ENCODE data around the gene ADRA2C.

- no peak for TF ChIP-seq CTCF (IDR thresholded peaks at IDR 0.05; ENCODE audit: borderline replicate concordance, extremely low read depth, low read length, poor library complexity, severe bottlenecking)
- no peak for TF ChIP-seq EZH2 (IDR thresholded peaks at IDR 0.05; ENCODE audit: borderline replicate concordance, low read depth, low read length, severe bottlenecking)
These were observed 33.8 kb upstream of the ADRA2C start for GRCh38 chr4:3732076-3733028.
